DND-41 (cell line): ENCODE measurements around the gene RHOBTB3.

ENCODE experiments used
- ATAC-seq: fragments of 200-7000 bp; cut with Tn5 transposase; 3 replicates; pipeline ENCODE4 v1.9.1; 2021; ENCODE audit warnings: low read depth; ENCODE audit not compliant: insufficient read depth
- DNase-seq: peaks from one replicate; pipeline ENCODE4 v3.0.0-alpha.2; 2020
- H2AFZ ChIP-seq: 2 replicates; pipeline ENCODE4 v1.6.0; 2012; ENCODE audit warnings: low read depth, low read length
- H3K27ac ChIP-seq: 2 replicates; pipeline ENCODE4 v1.5.1; 2012; ENCODE audit warnings: low read length, inconsistent platforms
- H3K27me3 ChIP-seq: fragments of 200-600 bp; sonication (generic); 2 replicates; pipeline ENCODE4 v1.6.0; 2012; ENCODE audit warnings: low read length, mild to moderate bottlenecking, inconsistent platforms; ENCODE audit not compliant: insufficient read depth, poor library complexity
- H3K36me3 ChIP-seq: 2 replicates; pipeline ENCODE4 v1.5.1; 2012; ENCODE audit warnings: low read length, inconsistent platforms; ENCODE audit not compliant: insufficient read depth
- H3K4me1 ChIP-seq: 2 replicates; pipeline ENCODE4 v1.5.1; 2012; ENCODE audit warnings: mild to moderate bottlenecking, low read length; ENCODE audit not compliant: insufficient read depth
- H3K4me2 ChIP-seq: 2 replicates; pipeline ENCODE4 v1.6.0; 2012; ENCODE audit warnings: mild to moderate bottlenecking, moderate library complexity, low read length, inconsistent platforms; ENCODE audit not compliant: insufficient read depth
- H3K4me3 ChIP-seq, 2 experiments: fragments of 200-600 bp in 1 of 2; shearing (Covaris generic) in 1 of 2; 2 replicates each; pipeline ENCODE4 v1.5.1; 2012 to 2016; ENCODE audit warnings: inconsistent platforms in 2 of 2, low read length in 2 of 2, mild to moderate bottlenecking in 2 of 2, low read depth in 1 of 2, moderate library complexity in 1 of 2
- H3K79me2 ChIP-seq: 2 replicates; pipeline ENCODE4 v1.6.0; 2012; ENCODE audit warnings: low read length, inconsistent platforms; ENCODE audit not compliant: insufficient read depth
- H3K9ac ChIP-seq: 2 replicates; pipeline ENCODE4 v1.6.0; 2012; ENCODE audit warnings: low read depth, mild to moderate bottlenecking, inconsistent platforms, low read length, moderate library complexity
- H3K9me3 ChIP-seq: 2 replicates; pipeline ENCODE4 v1.5.1; 2012; ENCODE audit warnings: low read length, moderate library complexity, mild to moderate bottlenecking, inconsistent platforms; ENCODE audit not compliant: insufficient read depth, severe bottlenecking
- H4K20me1 ChIP-seq: 2 replicates; pipeline ENCODE4 v1.6.0; 2012; ENCODE audit warnings: low read length; ENCODE audit not compliant: insufficient read depth
- EZH2 ChIP-seq: IDR thresholded peaks from 3 replicates; pipeline ENCODE4 v1.6.1; 2012; ENCODE audit warnings: borderline replicate concordance, low read depth, mild to moderate bottlenecking, moderate library complexity, low read length, inconsistent platforms; ENCODE audit not compliant: severe bottlenecking
- TF ChIP-seq, protein P1 (sequence below): IDR thresholded peaks from 2 replicates; pipeline ENCODE4 v1.5.1; 2012; ENCODE audit warnings: borderline replicate concordance, low read length, moderate library complexity, mild to moderate bottlenecking; ENCODE audit not compliant: poor library complexity, severe bottlenecking; ENCODE audit errors: extremely low read depth

RHOBTB3 gene

GRCh38 chr5:95759005-95759404, 27.9 kb downstream of the RHOBTB3 start:
- ATAC-seq (no peak), DNase-seq (no peak)
- no peak overlapping the region for H2AFZ ChIP-seq
- no peaks in the 10 kb centered on the region for H4K20me1 ChIP-seq
- H3K27me3 ChIP-seq = no peaks in the 10 kb centered on the region
- no peaks in the 10 kb centered on the region; the same call in 1 of the 2 replicates for H3K36me3 ChIP-seq
- peak overlapping the region; percentile 46 for H3K27ac ChIP-seq
- H3K4me2 ChIP-seq = no peak overlapping the region
- H3K9me3 ChIP-seq = no peaks in the 10 kb centered on the region
- H3K4me1 ChIP-seq = peaks cover 38% of the 10 kb centered on the region
- no peak overlapping the region for H3K9ac ChIP-seq
- H3K4me3 ChIP-seq = no peak overlapping the region
- no peaks in the 10 kb centered on the region for H3K79me2 ChIP-seq
- TF ChIP-seq, protein P1, sequence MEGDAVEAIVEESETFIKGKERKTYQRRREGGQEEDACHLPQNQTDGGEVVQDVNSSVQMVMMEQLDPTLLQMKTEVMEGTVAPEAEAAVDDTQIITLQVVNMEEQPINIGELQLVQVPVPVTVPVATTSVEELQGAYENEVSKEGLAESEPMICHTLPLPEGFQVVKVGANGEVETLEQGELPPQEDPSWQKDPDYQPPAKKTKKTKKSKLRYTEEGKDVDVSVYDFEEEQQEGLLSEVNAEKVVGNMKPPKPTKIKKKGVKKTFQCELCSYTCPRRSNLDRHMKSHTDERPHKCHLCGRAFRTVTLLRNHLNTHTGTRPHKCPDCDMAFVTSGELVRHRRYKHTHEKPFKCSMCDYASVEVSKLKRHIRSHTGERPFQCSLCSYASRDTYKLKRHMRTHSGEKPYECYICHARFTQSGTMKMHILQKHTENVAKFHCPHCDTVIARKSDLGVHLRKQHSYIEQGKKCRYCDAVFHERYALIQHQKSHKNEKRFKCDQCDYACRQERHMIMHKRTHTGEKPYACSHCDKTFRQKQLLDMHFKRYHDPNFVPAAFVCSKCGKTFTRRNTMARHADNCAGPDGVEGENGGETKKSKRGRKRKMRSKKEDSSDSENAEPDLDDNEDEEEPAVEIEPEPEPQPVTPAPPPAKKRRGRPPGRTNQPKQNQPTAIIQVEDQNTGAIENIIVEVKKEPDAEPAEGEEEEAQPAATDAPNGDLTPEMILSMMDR = no peak
- TF ChIP-seq EZH2 = no peak

DNA sequence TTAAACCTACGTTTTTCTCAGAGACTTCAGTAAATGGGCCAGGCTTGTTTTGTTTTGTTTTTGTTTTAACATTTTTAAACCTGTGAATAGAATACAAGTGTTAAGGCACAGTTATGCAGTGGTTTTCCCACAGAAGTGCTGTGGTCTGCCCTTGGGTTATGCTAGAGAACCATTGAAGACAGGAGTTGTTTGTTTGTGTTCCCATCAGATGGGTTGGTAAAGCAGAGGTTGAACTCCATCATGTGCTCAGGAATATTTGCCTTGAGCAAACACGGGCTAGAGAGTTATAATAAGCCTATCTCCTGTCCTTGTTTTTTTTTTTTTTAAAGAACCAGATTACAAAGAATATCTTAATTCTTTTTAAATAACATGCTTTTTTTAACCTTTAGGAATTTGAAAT, 28.5 kb downstream of the RHOBTB3 start:
- Histone ChIP-seq H3K27ac (peak overlapping the region; percentile 86), H3K4me3 (no peak overlapping the region), H4K20me1 (no peaks in the 10 kb centered on the region), H3K27me3 (no peaks in the 10 kb centered on the region), H3K9ac (peak overlapping the region; percentile 55; the same call in 1 of the 2 replicates), H3K36me3 (no peaks in the 10 kb centered on the region; the same call in 1 of the 2 replicates), H3K9me3 (no peaks in the 10 kb centered on the region), H3K4me2 (peak overlapping the region; percentile 63), H3K4me1 (peaks cover 38% of the 10 kb centered on the region), H3K79me2 (no peaks in the 10 kb centered on the region), H2AFZ (peak overlapping the region; percentile 55)
- DNase-seq = no peak
- TF ChIP-seq, protein P1 = no peak
- no peak for TF ChIP-seq EZH2
- no peak for ATAC-seq

- Histone ChIP-seq H3K9me3 (no peaks in the 10 kb centered on the region), H3K4me2 (peak overlapping the region; percentile 63), H3K79me2 (no peaks in the 10 kb centered on the region), H2AFZ (peak overlapping the region; percentile 55), H4K20me1 (no peaks in the 10 kb centered on the region), H3K4me1 (peaks cover 38% of the 10 kb centered on the region), H3K9ac (peak overlapping the region; percentile 55), H3K27ac (peak overlapping the region; percentile 86), H3K36me3 (no peaks in the 10 kb centered on the region; the same call in 1 of the 2 replicates), H3K27me3 (no peaks in the 10 kb centered on the region), H3K4me3 (peak overlapping the region in 1 of 2 experiments; percentile 43; a peak in 2 of 4 replicates)
- ATAC-seq (peak; percentile 93), DNase-seq (peak; percentile 29)
- no peak for TF ChIP-seq EZH2
- TF ChIP-seq, protein P1 = no peak
Measured at GRCh38 chr5:95760273-95761191, 29.4 kb downstream of the RHOBTB3 start.
